GM23248 (cell line): ENCODE results near the gene ALG14.

Experiments
- EZH2 ChIP-seq: fragments of 200-600 bp; sonication (generic); IDR thresholded peaks from 2 replicates; pipeline ENCODE4 v1.6.1; 2018; ENCODE audit warnings: antibody characterized with exemption, mild to moderate bottlenecking; ENCODE audit not compliant: insufficient read depth, poor library complexity, severe bottlenecking
- EZH2phosphoT487 ChIP-seq: fragments of 200-600 bp; sonication (generic); IDR thresholded peaks from 2 replicates; pipeline ENCODE4 v1.6.1; 2018; ENCODE audit warnings: antibody characterized with exemption, moderate library complexity, mild to moderate bottlenecking, low read depth; ENCODE audit not compliant: insufficient read depth

GRCh38 chr1:95115708-95116137 lies 43.0 kb upstream of the ALG14 start:
- TF ChIP-seq EZH2phosphoT487 (no peak), EZH2 (no peak)
